Left renal pelvis (tissue), 4 donors: ENCODE measurements around the gene HACD2. TPM values are rescaled to one million over a fixed set of nuclear protein-coding genes. Genes with fewer than 3 reads are reported as not detected.

ENCODE experiments used
- DNase-seq, 4 donors: peaks; one replicate each; pipeline ENCODE4 v3.0.0-alpha.2; 2013; ENCODE audit warnings: low read depth in 4 of 4, low spot score in 3 of 4
- polyA plus RNA-seq, 4 donors: library from polyadenylated mRNA; unstranded; fragments of 120-200 nt; gene quantifications; one replicate each; pipeline ENCODE4 v1.2.1, GENCODE V29; 2013; ENCODE audit not compliant: insufficient read length in 4 of 4

HACD2 gene
- polyA plus RNA-seq, 4 donors = 28.5 to 52.1 (median 49.5) TPM

GRCh38 chr3:123528130-123528529, 56.7 kb downstream of the HACD2 start:
- no peak for DNase-seq

DNA sequence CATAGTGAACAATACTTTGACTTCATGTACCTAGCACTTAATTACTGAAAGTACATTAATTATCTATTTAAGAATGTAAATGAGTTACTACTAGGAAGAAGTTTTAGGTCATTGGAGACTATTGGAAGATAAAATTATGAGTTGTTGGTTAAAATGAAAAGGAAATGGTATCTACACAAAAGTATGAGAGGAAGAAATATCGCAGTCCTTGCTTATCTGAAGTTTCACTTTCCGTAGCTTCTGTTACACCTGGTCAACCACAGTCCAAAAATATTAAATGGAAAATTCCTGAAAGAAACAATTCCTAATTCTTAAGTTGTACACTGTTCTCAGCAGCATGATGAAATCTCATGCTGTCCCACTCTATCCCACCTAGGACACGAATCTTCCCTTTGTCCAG, 57.8 kb downstream of the HACD2 start:
- DNase-seq = no peak

GRCh38 chr3:123526474-123526873, 58.4 kb downstream of the HACD2 start:
- DNase-seq = no peak

- DNase-seq = no peak
These were observed 59.4 kb downstream of the HACD2 start for GRCh38 chr3:123525433-123525832.

- no peak for DNase-seq
These were observed 59.9 kb downstream of the HACD2 start for GRCh38 chr3:123524981-123525380.

DNA sequence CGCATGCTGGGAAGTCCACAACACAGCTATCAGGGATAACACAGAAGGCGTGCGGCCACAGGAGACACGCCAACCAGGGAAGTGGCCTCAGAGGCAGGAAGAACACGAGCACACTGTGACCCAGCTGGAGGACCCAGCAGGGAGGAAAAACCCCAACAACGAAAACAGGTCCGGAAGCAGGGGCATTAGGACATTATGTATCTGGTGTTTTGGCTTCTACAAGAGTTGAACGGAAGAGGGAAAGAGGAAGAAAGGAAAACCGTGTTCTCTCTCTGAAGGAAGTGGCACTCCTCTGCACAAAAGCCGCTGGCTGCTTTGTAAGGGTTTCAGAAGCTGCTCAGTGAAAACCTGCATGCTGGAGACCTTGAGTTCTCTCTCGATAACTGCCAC, 61.8 kb downstream of the HACD2 start:
- DNase-seq = no peak

GRCh38 chr3:123522320-123523022, 62.4 kb downstream of the HACD2 start:
- DNase-seq = no peak

GRCh38 chr3:123521179-123521969, 63.5 kb downstream of the HACD2 start:
- no peak for DNase-seq

- DNase-seq = no peak
These were observed 64.2 kb downstream of the HACD2 start for GRCh38 chr3:123520656-123521055.

DNA sequence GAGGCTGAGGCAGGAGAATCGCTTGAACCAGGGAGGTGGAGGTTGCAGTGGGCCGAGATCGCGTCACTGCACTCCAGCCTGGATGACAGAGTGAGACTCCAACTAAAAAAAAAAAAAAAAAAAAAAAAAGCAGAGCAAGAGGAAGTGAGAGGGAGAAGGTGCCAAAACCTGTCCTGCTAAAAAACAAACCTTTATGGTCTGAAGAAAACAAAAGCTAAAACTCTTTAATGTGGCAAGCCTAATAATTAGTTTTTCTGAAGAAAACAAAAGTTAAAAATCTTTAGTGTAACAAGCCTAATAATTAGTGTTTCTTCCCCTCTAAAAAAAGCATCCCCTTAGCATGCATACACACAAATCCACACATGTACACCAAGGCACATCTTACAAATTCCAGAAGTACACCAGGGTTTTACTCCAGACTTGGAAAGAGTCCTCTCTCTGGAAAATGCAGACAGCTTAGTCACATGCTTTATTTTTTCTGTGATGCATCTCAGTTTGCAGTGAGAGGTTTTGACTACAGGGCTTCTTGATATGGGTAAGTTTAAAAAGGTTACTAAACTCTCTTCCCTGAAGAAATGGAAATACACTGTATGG, 65.9 kb downstream of the HACD2 start:
- DNase-seq = no peak

- no peak for DNase-seq
These were observed 73.1 kb downstream of the HACD2 start for GRCh38 chr3:123511726-123512125.

GRCh38 chr3:123511084-123511483, 73.8 kb downstream of the HACD2 start:
- DNase-seq = no peak

DNA sequence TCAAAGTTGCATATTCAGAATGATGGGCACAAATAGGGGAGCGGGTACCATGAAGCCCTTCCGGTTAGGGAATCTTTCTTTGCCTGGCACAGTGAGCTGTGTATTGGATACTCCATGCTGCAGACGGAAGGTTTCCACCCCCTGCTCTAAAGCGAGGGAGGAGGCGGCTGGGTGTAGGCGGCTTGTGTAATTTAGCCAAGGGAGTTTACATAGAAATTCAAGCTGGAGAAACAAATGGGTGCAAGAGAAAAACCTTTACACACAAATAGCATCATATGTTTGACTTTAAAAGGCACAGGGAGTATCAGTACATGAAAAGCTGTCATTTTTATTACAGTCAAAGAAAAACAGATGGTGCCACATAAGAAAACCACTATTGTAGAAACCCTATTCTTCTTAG, 76.7 kb downstream of the HACD2 start:
- DNase-seq = peak in 2 of 4 donors; percentile 12 to 36

DNA sequence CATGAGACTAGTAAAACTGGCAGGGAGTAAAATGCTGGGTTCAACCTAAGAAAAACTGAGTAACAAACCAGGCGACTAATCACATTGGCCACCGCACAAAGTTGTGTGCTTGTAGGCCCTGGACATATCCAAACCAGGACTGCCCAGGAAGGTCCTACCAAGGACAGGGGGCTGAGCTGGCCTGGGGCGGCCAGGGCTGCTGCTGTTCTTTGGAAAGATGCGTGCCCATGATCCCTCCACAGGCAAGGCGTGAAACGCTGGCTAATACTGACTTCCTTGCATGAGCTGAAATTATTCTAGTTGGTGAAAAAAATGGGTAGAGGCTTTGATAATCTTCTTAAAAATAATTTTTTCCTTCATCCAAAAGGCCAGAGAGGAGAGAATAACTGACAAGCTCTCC, 79.0 kb downstream of the HACD2 start:
- DNase-seq = no peak

DNA sequence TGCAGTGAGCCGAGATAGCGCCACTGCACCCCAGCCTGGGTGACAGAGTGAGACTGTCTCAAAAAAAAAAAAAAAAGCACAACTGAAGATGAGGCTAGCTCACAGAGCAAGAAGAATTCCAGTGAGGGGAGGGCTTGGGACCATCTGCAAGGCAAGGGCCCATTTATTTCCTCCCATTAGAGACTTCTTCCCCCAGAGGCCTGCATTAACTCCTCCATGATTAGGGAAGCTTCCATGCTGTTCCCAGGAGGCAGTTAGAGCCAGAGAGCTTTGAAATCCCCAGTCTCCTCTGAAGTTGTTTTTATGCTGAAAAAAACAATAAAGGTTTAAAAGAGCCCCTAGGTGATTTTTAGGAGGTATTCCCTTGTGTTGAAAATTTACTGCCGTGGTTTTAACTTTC, 81.7 kb downstream of the HACD2 start:
- DNase-seq = no peak

DNA sequence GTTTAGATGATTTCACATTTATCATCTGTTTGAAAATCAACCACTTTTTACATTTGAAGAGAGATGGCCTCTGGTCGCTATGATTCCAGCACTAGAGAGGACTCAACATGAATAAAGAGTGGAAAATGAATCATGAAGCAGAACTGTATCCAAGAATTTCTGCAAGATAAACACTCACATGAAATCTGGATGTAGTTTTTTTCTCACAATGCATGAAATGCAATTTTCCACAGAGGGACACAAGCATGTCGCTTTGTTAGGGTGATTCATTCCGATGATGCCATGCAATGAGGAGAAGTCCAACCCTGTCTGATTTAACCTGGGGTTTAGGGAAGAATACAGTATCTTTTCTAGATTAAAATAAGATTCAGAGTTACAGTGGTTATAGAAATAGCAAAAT, 85.5 kb downstream of the HACD2 start:
- DNase-seq = no peak

DNA sequence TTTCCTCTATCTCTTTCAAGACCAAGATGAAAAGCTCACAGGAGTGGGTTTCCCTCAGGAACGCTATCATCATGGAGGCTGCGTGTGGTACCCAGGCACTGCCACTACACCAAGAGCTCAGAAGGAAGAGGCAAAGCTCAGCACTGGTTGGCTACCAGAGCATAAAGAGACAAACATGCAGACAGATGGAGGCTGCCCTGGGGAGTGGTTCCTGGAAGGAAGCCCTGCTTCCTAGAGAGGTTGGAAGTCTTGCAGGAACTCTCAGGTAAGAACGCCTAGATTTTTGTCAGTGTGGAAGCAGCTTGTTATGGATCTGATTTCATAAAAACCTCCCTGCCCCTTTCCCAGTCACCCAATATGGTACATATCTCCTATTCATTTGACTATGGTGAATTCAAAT, 86.1 kb downstream of the HACD2 start:
- no peak for DNase-seq

DNA sequence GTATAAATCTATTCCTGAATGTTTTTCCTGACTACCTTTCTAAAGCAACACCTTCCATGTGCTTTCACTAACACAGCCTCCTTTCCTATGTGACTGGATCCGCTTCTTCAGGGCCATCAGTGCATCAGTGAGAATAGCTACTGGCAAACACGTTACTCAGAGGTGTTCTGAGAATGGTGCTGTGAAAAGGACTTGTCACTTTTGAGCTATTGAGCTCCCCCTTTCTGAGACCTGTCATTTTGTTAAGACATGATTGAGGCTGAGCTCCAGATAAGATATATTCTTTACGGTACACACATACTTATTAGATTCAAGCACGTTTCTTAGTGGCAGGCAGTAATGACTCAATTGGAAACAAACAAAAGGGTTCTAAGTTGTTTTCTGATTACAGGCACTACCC, 90.9 kb downstream of the HACD2 start:
- no peak for DNase-seq

- DNase-seq = no peak
These were observed 92.8 kb downstream of the HACD2 start for GRCh38 chr3:123491966-123492587.

DNA sequence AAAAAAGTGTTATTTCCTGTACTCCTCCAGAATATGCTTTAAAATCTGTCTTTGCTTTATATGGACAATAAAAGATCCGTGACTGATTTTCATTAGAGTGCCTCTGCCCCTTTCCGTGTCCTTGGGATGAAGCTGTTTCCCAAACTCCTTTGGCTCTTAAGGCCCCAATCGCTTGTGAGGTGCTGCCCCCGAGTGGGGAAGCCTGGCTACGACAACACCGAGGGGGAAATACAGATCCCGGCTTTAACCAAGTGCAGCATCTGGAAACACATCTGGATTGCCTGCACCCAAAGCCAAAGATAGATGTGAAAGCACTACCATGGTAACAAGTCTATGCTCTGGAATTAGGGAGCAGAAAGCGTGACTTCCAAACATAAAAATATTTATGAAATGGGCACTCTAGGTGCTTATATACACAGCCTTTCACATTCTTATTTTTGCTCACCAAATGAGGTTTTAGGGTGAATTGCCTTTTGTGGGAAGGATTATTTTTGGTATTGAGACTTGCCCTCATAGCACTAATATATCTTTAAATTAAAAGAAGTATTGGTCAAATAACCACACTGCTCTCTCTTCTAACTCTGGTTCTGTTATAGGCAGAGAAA, 95.4 kb downstream of the HACD2 start:
- peak; percentile 31 to 63 (median 36) for DNase-seq
